PC-9 (cell line): Measurements from ENCODE around the gene METTL26. TPM values are rescaled to one million over a fixed set of nuclear protein-coding genes. Genes with fewer than 3 reads are reported as not detected.
A peak's percentile ranks its signal among the peaks of the same experiment; 100 is the strongest.

Experiments used
- BruUV-seq: library from RNA; stranded (reverse); fragments of 400-500 nt; replicated peaks from 2 replicates; lab custom pipeline; 2021; lab: Mats Ljungman, UMichigan
- CTCF ChIA-PET: fragments of 300-600 bp; sonication (Branson Sonifier 250); formaldehyde crosslinking; loops from one replicate; lab custom pipeline; 2022; ENCODE audit warnings: antibody characterized with exemption; lab: Charles Lee
- POLR2A ChIA-PET: fragments of 300-600 bp; sonication (Branson Sonifier 250); formaldehyde crosslinking; loops from one replicate; lab custom pipeline; 2022; ENCODE audit warnings: antibody characterized with exemption; ENCODE audit not compliant: unreplicated experiment; lab: Charles Lee
- DNase-seq, 2 experiments: peaks; one replicate each; pipeline versions ENCODE4 v3.0.0 to v3.0.0-alpha.2; 2015 to 2022; ENCODE audit warnings: mixed read lengths in 1 of 2
- H2AFZ ChIP-seq: fragments of 200-600 bp; sonication (generic); 2 replicates; pipeline ENCODE4 v1.8.1; 2017; ENCODE audit warnings: antibody characterized with exemption
- H3F3A ChIP-seq: fragments of 200-600 bp; sonication (generic); 2 replicates; pipeline ENCODE4 v1.8.1; 2017; ENCODE audit warnings: antibody characterized with exemption, mild to moderate bottlenecking, low read depth; ENCODE audit not compliant: insufficient read depth
- H3K27ac ChIP-seq: fragments of 200-600 bp; sonication (generic); 2 replicates; pipeline ENCODE4 v1.6.1; 2016; ENCODE audit warnings: mixed run types
- H3K27me3 ChIP-seq: fragments of 200-600 bp; sonication (generic); 2 replicates; pipeline ENCODE4 v1.6.1; 2016; ENCODE audit warnings: low read depth, mixed run types; ENCODE audit not compliant: insufficient read depth
- H3K36me3 ChIP-seq: fragments of 200-600 bp; sonication (generic); 2 replicates; pipeline ENCODE4 v1.6.1; 2016; ENCODE audit warnings: low read depth, mixed run types
- H3K4me1 ChIP-seq: fragments of 200-600 bp; sonication (generic); replicated peaks from 2 replicates; pipeline ENCODE4 v1.6.1; 2016; ENCODE audit warnings: mixed run types; ENCODE audit not compliant: insufficient read depth
- H3K4me2 ChIP-seq: fragments of 200-600 bp; sonication (generic); 2 replicates; pipeline ENCODE4 v1.6.1; 2017; ENCODE audit warnings: mixed run types
- H3K4me3 ChIP-seq: fragments of 200-600 bp; sonication (generic); 2 replicates; pipeline ENCODE4 v1.6.1; 2016; ENCODE audit warnings: mixed run types
- H3K79me2 ChIP-seq: fragments of 200-600 bp; sonication (generic); 2 replicates; pipeline ENCODE4 v1.6.1; 2017; ENCODE audit warnings: low read depth, mixed run types
- H3K9me2 ChIP-seq: fragments of 200-600 bp; sonication (generic); 2 replicates; pipeline ENCODE4 v1.8.1; 2017; ENCODE audit warnings: mild to moderate bottlenecking; ENCODE audit not compliant: insufficient read depth
- H3K9me3 ChIP-seq: fragments of 200-600 bp; sonication (generic); 2 replicates; pipeline ENCODE4 v1.8.1; 2016; ENCODE audit warnings: low read depth; ENCODE audit not compliant: insufficient read depth
- H4K20me1 ChIP-seq: fragments of 200-600 bp; sonication (generic); 2 replicates; pipeline ENCODE4 v1.8.1; 2017; ENCODE audit not compliant: insufficient read depth
- EZH2 ChIP-seq: fragments of 200-600 bp; sonication (generic); IDR thresholded peaks from 2 replicates; pipeline ENCODE4 v1.8.0; 2017; ENCODE audit warnings: antibody characterized with exemption, low read depth
- intact Hi-C: fragments of 100-400 bp; cut with micrococcal nuclease; formaldehyde crosslinking; loops from one replicate; pipeline ENCODE4 v1.10.0; 2022; ENCODE audit not compliant: unreplicated experiment
- total RNA-seq: library from RNA; stranded (reverse); gene quantifications from 2 replicates; pipeline ENCODE4 v1.2.3, GENCODE V29; 2021
- TF ChIP-seq, protein P1 (sequence below): fragments of 200-600 bp; sonication (generic); conservative IDR thresholded peaks from 2 replicates; pipeline ENCODE4 v1.6.1; 2017; ENCODE audit warnings: mixed run types, antibody characterized with exemption, mild to moderate bottlenecking, moderate library complexity

METTL26 gene
- total RNA-seq, 1 experiment from 2014 or later = 144 TPM

DNA sequence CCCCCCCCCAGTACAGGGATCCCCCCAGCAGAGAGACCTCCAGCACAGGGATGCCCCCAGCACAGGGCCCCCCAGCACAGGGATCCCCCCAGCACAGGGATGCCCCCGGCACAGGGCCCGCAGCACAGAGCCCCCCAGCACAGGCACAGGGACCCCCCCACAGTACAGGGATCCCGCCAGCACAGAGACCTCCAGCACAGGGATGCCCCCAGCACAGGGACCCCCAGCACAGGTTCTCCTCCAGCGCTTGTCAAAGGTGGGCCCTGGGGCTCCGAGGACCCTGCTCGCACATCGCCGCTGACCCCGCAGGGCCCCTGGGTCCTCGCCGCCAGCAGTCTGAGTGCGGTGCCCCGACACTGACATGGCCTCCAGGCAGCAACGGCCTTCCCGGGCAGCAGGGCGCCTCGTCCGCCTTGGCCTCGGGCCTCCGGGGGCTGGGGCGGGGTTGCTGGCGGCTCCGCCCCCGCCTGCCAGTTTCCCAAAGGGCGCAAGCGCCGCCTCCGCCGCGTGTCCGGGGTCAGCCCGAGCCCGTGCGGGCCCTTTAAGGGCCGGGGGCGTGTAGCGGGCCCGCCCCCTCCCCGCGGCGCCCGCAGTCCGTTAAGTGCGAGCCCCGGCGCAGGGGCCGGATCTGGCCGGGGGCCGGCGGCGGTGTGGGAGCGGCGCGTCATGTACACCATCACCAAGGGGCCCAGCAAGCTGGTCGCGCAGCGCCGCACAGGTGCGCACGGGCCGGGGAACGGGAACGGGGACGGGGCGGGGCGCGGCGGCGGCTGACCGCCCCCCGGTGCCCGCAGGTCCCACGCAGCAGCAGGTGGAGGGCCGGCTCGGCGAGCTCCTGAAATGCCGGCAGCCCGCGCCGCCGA lies 5.5 kb upstream of the METTL26 start, which contains the start of gene MCRIP2:
MCRIP2 (plus strand) TSS at position 503 of the 863 bp plus-strand sequence; CDS start at position 667, 164 bp downstream.
- ChIA-PET POLR2A (interaction anchor here (0.6 kb wide), 2 partner anchors 32 to 99 kb away, joined by 3 to 4 read pairs; partner anchors contain the start of gene CIAO3), CTCF (no interaction called here)
- no peaks in the 10 kb centered on the region for H3K27me3 ChIP-seq
- no TSS peak for BruUV-seq
- peak within 1 kb of the TSS; percentile 23; the same call in 1 of the 2 replicates for H3K27ac ChIP-seq
- peak within 1 kb of the TSS; percentile 97 for H3K4me2 ChIP-seq
- no peak for TF ChIP-seq EZH2
- TF ChIP-seq, protein P1, sequence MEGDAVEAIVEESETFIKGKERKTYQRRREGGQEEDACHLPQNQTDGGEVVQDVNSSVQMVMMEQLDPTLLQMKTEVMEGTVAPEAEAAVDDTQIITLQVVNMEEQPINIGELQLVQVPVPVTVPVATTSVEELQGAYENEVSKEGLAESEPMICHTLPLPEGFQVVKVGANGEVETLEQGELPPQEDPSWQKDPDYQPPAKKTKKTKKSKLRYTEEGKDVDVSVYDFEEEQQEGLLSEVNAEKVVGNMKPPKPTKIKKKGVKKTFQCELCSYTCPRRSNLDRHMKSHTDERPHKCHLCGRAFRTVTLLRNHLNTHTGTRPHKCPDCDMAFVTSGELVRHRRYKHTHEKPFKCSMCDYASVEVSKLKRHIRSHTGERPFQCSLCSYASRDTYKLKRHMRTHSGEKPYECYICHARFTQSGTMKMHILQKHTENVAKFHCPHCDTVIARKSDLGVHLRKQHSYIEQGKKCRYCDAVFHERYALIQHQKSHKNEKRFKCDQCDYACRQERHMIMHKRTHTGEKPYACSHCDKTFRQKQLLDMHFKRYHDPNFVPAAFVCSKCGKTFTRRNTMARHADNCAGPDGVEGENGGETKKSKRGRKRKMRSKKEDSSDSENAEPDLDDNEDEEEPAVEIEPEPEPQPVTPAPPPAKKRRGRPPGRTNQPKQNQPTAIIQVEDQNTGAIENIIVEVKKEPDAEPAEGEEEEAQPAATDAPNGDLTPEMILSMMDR = no peak
- no peaks in the 10 kb centered on the region for H3K9me3 ChIP-seq
- peaks cover 39% of the 10 kb centered on the region for H3K4me1 ChIP-seq
- peaks cover 36% of the 10 kb centered on the region for H3F3A ChIP-seq
- no peaks in the 10 kb centered on the region for H3K9me2 ChIP-seq
- intact Hi-C loops = loop anchor here (10.0 kb wide), 1 partner anchor 257 kb away; the partner anchor contains the start of gene PGAP6
- H3K4me3 ChIP-seq = peak within 1 kb of the TSS; percentile 69
- H3K79me2 ChIP-seq = peaks cover 36% of the 10 kb centered on the region
- peak; percentile 46 to 95 for DNase-seq
- peaks cover 10% of the 10 kb centered on the region; the same call in 1 of the 2 replicates for H4K20me1 ChIP-seq
- no peaks in the 10 kb centered on the region for H3K36me3 ChIP-seq
- peak within 1 kb of the TSS; percentile 73 for H2AFZ ChIP-seq

DNA sequence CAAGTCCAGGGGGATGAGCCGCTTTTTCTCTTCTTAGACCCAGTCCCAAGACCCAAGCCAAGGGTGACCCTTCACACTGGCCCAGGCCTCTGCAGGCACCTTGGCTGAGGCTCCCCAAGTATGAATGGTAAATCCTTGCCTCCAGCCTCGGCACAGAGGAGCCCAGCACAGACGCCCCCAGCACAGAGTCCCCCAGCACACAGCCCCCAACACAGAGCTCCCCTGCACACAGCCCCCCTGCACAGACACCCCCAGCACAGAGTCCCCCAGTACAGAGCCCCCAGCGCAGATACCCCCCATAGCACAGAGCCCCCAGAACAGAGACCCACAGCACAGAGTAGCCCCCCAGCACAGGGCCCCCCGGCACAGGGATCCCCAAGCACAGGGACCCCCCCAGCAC lies 4.5 kb upstream of the METTL26 start:
- no peak overlapping the region for H2AFZ ChIP-seq
- no peaks in the 10 kb centered on the region for H3K9me3 ChIP-seq
- H3K27ac ChIP-seq = no peak overlapping the region
- DNase-seq = no peak
- H3K36me3 ChIP-seq = no peaks in the 10 kb centered on the region
- H3K27me3 ChIP-seq = no peaks in the 10 kb centered on the region
- no peaks in the 10 kb centered on the region for H3K9me2 ChIP-seq
- BruUV-seq = no TSS peak
- H3K4me3 ChIP-seq = no peak overlapping the region
- CTCF ChIA-PET = no interaction called here
- TF ChIP-seq EZH2 = no peak
- TF ChIP-seq, protein P1 = no peak
- peak overlapping the region; percentile 97; the same call in 1 of the 2 replicates for H3K4me2 ChIP-seq
- intact Hi-C loops = loop anchor here (10.0 kb wide), 1 partner anchor 256 kb away; the partner anchor contains the start of gene PGAP6
- H3F3A ChIP-seq = peaks cover 29% of the 10 kb centered on the region
- H4K20me1 ChIP-seq = peaks cover 4% of the 10 kb centered on the region; the same call in 1 of the 2 replicates
- peaks cover 33% of the 10 kb centered on the region for H3K79me2 ChIP-seq
- peaks cover 29% of the 10 kb centered on the region for H3K4me1 ChIP-seq
- POLR2A ChIA-PET = interaction anchor here (0.6 kb wide), 1 partner anchor 60 kb away, joined by 3 read pairs; no protein-coding TSS in a partner anchor

DNA sequence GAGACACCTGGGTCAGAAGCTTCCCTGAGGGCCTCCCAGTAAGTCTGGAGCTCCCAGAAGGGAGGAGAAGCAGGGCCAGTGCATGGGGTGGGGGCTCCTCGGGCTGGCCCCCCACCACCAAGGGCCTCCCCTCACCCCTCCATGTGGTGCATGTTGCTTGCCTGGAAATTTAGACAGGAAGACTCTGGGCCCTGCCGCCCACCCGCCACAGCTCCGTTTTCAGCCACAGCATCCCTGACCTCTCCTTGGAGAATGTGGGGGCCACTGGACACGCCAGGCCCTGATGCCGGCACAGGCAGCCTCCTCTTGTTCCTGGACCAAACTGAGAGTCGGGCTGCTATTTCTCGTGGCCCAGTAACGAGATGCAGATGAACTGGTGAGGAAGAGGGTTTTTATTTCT lies 2.7 kb upstream of the METTL26 start:
- Histone ChIP-seq H4K20me1 (no peaks in the 10 kb centered on the region), H3K4me1 (peaks cover 22% of the 10 kb centered on the region; the same call in 1 of the 2 replicates), H3K9me2 (no peaks in the 10 kb centered on the region), H2AFZ (no peak overlapping the region), H3K4me3 (no peak overlapping the region), H3K9me3 (no peaks in the 10 kb centered on the region), H3K4me2 (no peak overlapping the region), H3K27ac (no peak overlapping the region), H3K36me3 (no peaks in the 10 kb centered on the region), H3K79me2 (peaks cover 32% of the 10 kb centered on the region), H3F3A (peaks cover 16% of the 10 kb centered on the region), H3K27me3 (no peaks in the 10 kb centered on the region)
- TF ChIP-seq EZH2 = no peak
- TF ChIP-seq, protein P1 = no peak
- no TSS peak for BruUV-seq
- no peak for DNase-seq
- CTCF ChIA-PET = no interaction called here
- POLR2A ChIA-PET = no interaction called here
- intact Hi-C loops = no loop called here
